T-helper 1 cell treated with Interleukin-12 subunit alpha and Interleukin-12 subunit beta and Interleukin-4 antibody, amounts not matched to agents 30 μg/mL and 1 μg/mL, for 36 hours (primary cell): ENCODE results near the gene C15orf62.

Experiments
- H3K27ac Mint-ChIP-seq: one replicate; pipeline ENCODE4 v1.8.0; 2021; ENCODE audit warnings: mild to moderate bottlenecking, mixed read lengths
- H3K27me3 Mint-ChIP-seq: one replicate; pipeline ENCODE4 v1.8.0; 2021; ENCODE audit warnings: low read depth, mixed read lengths
- H3K36me3 Mint-ChIP-seq: one replicate; pipeline ENCODE4 v1.8.0; 2021; ENCODE audit warnings: low read depth, mixed read lengths
- H3K4me1 Mint-ChIP-seq: one replicate; pipeline ENCODE4 v1.8.0; 2021; ENCODE audit warnings: low read depth, mixed read lengths
- H3K4me3 Mint-ChIP-seq: one replicate; pipeline ENCODE4 v1.8.0; 2021; ENCODE audit warnings: mild to moderate bottlenecking, moderate library complexity, mixed read lengths
- H3K9me3 Mint-ChIP-seq: one replicate; pipeline ENCODE4 v1.8.0; 2021; ENCODE audit warnings: mixed read lengths

Gene C15orf62

DNA sequence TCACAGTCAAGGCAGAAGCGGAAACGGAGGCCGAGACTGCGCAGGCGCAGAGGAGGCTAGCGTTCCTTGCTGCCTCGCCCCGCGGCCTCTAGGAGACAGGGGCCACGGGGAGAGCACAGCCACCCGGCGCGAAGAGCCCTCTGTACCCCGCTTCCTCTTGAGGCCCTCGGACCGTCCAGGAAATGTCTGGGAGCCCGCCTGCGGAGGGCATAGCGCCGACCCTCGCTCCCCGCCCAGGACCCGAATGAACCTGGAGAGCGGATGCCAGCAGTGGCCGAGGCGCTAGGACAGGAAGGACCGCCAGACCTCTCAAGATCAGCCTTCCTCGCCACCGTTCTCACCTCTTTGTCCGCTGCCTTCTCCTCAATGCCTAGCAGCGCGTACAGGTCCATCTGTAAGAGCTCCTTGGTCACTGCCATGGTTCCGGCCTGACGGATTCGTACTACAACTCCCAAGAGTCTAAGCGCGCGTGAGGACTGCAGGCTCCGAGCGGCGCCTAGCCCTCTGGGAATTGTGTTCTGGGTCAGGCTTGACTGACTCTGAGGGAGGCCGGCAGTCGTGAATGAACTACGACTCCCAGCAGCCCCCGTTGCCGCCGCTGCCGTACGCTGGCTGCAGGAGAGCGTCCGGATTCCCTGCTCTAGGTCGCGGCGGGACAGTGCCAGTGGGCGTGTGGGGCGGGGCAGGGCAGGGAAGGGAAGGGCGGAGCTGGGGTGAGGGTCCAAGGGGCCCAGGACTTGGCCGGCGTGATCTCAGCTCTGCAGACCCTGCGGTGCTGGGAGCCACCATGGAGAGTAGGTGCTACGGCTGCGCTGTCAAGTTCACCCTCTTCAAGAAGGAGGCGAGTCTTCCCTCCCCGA lies 37.5 kb downstream of the C15orf62 start, which contains the start of the genes DNAJC17 and ZFYVE19:
DNAJC17 (minus strand) TSS at position 446 of the 860 bp plus-strand sequence; CDS start at position 419, 27 bp downstream.
ZFYVE19 (plus strand) TSS at position 62 of the 860 bp plus-strand sequence; CDS start at position 563, 501 bp downstream.
- Mint-ChIP-seq H3K36me3 (peaks cover 6% of the 10 kb centered on the region), H3K4me3 (peak within 1 kb of the TSS; percentile 93), H3K27ac (peak within 1 kb of the TSS; percentile 97)

DNA sequence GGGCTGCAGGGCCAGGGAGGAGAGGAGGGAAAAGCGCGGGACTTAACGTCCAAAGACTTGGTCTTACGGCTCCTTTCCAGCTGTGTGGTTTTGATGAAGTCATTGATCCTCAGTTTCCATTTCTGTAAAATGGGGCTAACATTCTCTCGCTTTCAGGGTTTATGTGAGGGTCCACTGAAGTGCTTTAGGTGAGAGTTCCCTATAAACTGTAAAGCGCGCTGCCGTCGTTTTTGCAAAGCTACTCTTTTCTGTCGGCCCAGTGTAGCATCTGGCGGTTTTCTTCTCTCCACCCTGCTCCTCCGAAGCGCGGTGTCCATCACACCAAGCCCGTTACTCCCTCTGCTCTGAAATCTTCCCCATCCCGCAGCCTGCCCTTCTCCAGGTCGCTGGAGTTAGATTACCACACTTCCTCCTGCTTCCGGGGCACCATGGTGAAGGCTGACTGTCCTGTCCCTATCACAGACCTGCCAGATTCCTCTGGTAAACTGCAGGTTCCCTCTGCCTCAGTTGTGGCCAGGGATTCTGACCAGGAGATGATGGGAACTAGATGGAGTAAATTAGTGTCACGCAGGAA lies 38.2 kb downstream of the C15orf62 start:
- Mint-ChIP-seq H3K27ac (peak overlapping the region; percentile 7), H3K9me3 (no peaks in the 10 kb centered on the region), H3K27me3 (no peaks in the 10 kb centered on the region), H3K4me1 (peaks cover 15% of the 10 kb centered on the region), H3K4me3 (peak overlapping the region; percentile 93), H3K36me3 (peaks cover 8% of the 10 kb centered on the region)

More for the DNA sequence above, 37.5 kb downstream of the C15orf62 start, which contains the start of the genes DNAJC17 and ZFYVE19:
- Mint-ChIP-seq H3K27me3 (no peaks in the 10 kb centered on the region), H3K9me3 (no peaks in the 10 kb centered on the region), H3K4me1 (peaks cover 15% of the 10 kb centered on the region)

DNA sequence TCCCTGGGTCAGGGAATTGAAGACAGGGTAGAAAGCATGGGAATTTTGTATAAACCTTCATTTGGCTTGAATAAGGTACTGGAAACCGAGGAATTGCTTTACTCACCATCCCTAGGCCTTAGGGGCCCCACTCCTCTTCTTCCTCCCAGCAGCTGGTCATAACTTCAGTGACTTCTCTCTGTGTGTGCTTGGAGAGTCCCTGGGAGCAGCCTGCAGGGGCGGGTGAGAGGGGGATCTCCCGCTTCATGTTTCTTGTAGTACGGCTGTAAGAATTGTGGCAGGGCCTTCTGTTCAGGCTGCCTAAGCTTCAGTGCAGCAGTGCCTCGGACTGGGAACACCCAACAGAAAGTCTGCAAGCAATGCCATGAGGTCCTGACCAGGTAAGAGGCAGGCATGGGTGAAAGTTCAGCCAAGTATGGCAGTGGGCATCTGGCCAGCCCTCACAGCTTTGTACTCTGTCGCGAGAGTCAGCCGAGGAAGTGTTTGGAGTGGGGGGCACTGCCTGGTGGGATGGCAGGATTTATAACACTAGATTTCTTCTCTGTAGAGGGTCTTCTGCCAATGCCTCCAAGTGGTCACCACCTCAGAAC lies 39.2 kb downstream of the C15orf62 start:
- H3K9me3 Mint-ChIP-seq = no peaks in the 10 kb centered on the region
- no peak overlapping the region for H3K27ac Mint-ChIP-seq
- peaks cover 11% of the 10 kb centered on the region for H3K36me3 Mint-ChIP-seq
- peaks cover 15% of the 10 kb centered on the region for H3K4me1 Mint-ChIP-seq
- no peaks in the 10 kb centered on the region for H3K27me3 Mint-ChIP-seq
- H3K4me3 Mint-ChIP-seq = peak overlapping the region; percentile 93

DNA sequence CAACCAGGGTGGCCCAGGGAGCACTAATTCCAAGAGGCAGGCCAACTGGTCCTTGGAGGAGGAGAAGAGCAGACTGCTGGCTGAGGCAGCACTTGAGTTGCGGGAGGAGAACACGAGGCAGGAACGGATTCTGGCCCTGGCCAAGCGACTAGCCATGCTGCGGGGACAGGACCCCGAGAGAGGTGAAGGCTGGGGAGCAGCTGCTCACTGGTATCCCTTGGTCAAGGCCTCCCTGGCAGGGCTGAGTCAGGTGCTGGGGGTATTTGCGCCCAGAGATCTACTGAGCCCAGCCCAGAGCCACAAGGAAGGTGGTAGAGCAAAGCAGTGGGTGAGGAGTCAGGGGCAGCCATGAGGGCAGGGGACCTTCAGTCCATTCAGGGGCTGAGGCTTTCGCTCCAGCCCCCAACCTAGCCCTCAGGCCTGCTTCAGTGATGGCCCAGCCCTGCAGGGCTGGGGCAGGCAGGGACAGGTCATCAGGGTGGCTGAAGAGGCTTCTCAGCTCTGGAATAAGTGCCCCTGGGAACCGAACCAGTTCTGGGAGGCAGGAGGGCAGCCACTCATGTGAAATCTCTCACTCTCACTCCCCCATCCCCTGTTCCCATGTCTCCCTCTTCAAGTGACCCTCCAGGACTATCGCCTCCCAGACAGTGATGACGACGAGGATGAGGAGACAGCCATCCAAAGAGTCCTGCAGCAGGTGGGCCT lies 43.1 kb downstream of the C15orf62 start:
- H3K27ac Mint-ChIP-seq = no peak overlapping the region
- no peaks in the 10 kb centered on the region for H3K9me3 Mint-ChIP-seq
- H3K27me3 Mint-ChIP-seq = no peaks in the 10 kb centered on the region
- H3K36me3 Mint-ChIP-seq = peaks cover 15% of the 10 kb centered on the region
- no peak overlapping the region for H3K4me3 Mint-ChIP-seq
- H3K4me1 Mint-ChIP-seq = peaks cover 9% of the 10 kb centered on the region

DNA sequence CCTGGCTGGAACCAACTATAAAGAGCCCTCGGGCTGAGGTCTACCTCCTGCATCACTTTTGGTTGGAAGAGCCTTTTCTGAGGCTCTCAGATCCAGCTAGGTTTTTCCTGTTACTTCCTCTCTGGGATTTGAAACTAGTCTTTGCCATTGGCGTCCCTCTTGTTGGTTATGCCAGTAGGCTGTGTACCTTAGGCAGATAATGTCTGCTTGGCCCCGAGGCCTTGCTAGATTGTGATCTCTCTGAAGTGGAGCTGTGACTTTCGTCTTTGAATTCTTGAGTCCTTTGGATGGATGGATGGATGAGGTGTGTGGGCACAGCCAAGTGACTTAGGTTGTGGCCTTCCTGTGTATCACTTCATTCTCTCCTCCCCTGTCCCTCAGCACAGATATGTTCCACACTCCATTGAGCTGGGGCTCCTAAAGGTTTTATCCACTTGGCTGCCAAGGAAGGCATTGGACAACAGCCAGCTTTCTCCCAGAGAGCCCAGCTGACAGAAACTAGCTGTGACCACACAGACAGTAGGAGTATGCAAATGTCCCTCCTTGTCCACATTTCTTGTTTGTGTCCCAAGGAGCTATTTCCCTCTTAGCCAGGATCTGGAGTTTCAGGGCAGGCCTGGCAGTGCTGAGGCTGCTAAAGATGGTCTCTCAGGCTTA lies 45.4 kb downstream of the C15orf62 start:
- Mint-ChIP-seq H3K27me3 (peaks cover 4% of the 10 kb centered on the region), H3K4me1 (no peaks in the 10 kb centered on the region), H3K4me3 (no peak overlapping the region), H3K36me3 (peaks cover 13% of the 10 kb centered on the region), H3K9me3 (no peaks in the 10 kb centered on the region), H3K27ac (no peak overlapping the region)

DNA sequence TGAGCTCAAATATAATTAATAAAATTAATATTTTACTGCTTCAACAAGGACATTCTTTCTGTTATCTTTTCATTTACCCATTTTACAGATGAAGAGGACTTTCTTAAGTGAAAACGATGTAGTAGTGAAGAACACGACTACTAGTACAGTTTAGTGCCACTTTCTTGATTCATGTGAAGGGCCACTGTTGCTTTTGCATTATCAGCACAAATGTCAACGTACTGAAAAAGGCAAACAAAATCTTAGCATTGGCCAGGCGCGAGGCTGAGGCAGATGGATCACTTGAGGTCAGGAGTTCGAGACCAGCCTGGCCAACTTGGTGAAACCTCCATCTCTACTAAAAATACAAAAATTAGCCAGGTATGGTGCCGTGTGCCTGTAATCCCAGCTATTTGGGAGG lies 49.3 kb downstream of the C15orf62 start:
- no peak overlapping the region for H3K4me3 Mint-ChIP-seq

DNA sequence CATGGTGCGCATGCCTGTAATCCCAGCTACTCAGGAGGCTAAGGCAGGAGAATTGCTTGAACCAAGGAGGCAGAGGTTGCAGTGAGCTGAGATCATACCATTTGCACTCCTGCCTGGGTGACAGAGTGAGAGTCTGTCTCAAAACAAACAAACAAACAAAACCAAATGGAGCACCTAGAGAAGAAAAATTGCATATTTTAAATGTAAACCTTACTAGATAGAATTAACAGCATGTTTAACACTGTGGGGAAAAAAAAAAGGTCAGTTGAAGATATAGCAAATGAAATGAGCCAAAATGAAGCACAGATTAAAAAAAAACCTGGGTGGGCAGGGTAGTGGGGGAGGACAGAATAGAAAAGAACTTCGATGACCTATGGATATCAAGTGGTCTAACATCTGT lies 51.4 kb downstream of the C15orf62 start:
- Mint-ChIP-seq H3K27ac (no peak overlapping the region), H3K4me3 (no peak overlapping the region), H3K36me3 (no peaks in the 10 kb centered on the region), H3K4me1 (no peaks in the 10 kb centered on the region), H3K27me3 (peaks cover 7% of the 10 kb centered on the region), H3K9me3 (no peaks in the 10 kb centered on the region)

More for the DNA sequence above, 49.3 kb downstream of the C15orf62 start:
- peaks cover 4% of the 10 kb centered on the region for H3K27me3 Mint-ChIP-seq
- H3K27ac Mint-ChIP-seq = no peak overlapping the region
- peaks cover 6% of the 10 kb centered on the region for H3K36me3 Mint-ChIP-seq
- no peaks in the 10 kb centered on the region for H3K9me3 Mint-ChIP-seq
- no peaks in the 10 kb centered on the region for H3K4me1 Mint-ChIP-seq
